GM19240 (cell line): ENCODE data around the gene SLC13A5.
"Not testable (repeated sequence)": the region's sequence is repeated elsewhere in the genome, so short reads cannot be mapped to it uniquely, and the experiment has no call there.

ENCODE experiments used
- DNase-seq: peaks from one replicate; pipeline ENCODE4 v3.0.0; 2011; ENCODE audit warnings: low spot score; ENCODE audit not compliant: insufficient read length

SLC13A5 gene

GRCh38 chr17:6711081-6711674 is 2.0 kb downstream of the SLC13A5 start:
- no peak for DNase-seq

GRCh38 chr17:6710317-6710716 is 2.9 kb downstream of the SLC13A5 start:
- no peak for DNase-seq

- DNase-seq, result no peak
These were observed 4.7 kb downstream of the SLC13A5 start for GRCh38 chr17:6708357-6708961.

GRCh38 chr17:6706996-6707395 is 6.2 kb downstream of the SLC13A5 start:
- no peak for DNase-seq

GRCh38 chr17:6706499-6706898 is 6.7 kb downstream of the SLC13A5 start:
- DNase-seq, result no peak

GRCh38 chr17:6704470-6705052 is 8.6 kb downstream of the SLC13A5 start:
- DNase-seq, result no peak

- DNase-seq, result no peak
These were observed 9.4 kb downstream of the SLC13A5 start for GRCh38 chr17:6703751-6704150.

- no peak for DNase-seq
These were observed 10.5 kb downstream of the SLC13A5 start for GRCh38 chr17:6702567-6703215.

GRCh38 chr17:6701719-6702118 is 11.4 kb downstream of the SLC13A5 start:
- no peak for DNase-seq

- DNase-seq, result no peak
These were observed 12.2 kb downstream of the SLC13A5 start for GRCh38 chr17:6700948-6701307.

GRCh38 chr17:6699997-6700947 is 12.9 kb downstream of the SLC13A5 start:
- no peak for DNase-seq

GRCh38 chr17:6698004-6698403 is 15.2 kb downstream of the SLC13A5 start:
- no peak for DNase-seq

GRCh38 chr17:6696906-6697305 is 16.3 kb downstream of the SLC13A5 start:
- DNase-seq, result no peak

GRCh38 chr17:6695565-6695964 is 17.6 kb downstream of the SLC13A5 start:
- DNase-seq, result no peak

- DNase-seq, result no peak
These were observed 18.1 kb downstream of the SLC13A5 start for GRCh38 chr17:6695051-6695450.

- DNase-seq, result not testable (repeated sequence)
These were observed 21.2 kb downstream of the SLC13A5 start for GRCh38 chr17:6691958-6692357.

GRCh38 chr17:6691546-6691945 is 21.6 kb downstream of the SLC13A5 start:
- no peak for DNase-seq

GRCh38 chr17:6690641-6691040 is 22.5 kb downstream of the SLC13A5 start:
- DNase-seq, result no peak

- no peak for DNase-seq
These were observed 24.2 kb downstream of the SLC13A5 start for GRCh38 chr17:6688944-6689343.

- DNase-seq, result no peak
These were observed 27.1 kb downstream of the SLC13A5 start for GRCh38 chr17:6686026-6686425.
